NCI-H1092 (cell line): ENCODE results near the gene FARP1.

Experiments used
- DNase-seq: peaks from one replicate; lab custom pipeline; 2025; lab: John Stamatoyannopoulos, UW

FARP1 gene

GRCh38 chr13:98133946-98134345, 8.9 kb upstream of the FARP1 start:
- no peak for DNase-seq

GRCh38 chr13:98134901-98135300, 8.0 kb upstream of the FARP1 start:
- DNase-seq = no peak

- DNase-seq = no peak
Observed at GRCh38 chr13:98141091-98141490, 1.8 kb upstream of the FARP1 start.

GRCh38 chr13:98141509-98142379, 1.1 kb upstream of the FARP1 start:
- DNase-seq = no peak

GRCh38 chr13:98143157-98143553, 261 bp downstream of the FARP1 start:
- no peak for DNase-seq

- DNase-seq = no peak
Observed at GRCh38 chr13:98143601-98144026, 720 bp downstream of the FARP1 start.

GRCh38 chr13:98144027-98144741, 1.3 kb downstream of the FARP1 start:
- no peak for DNase-seq

GRCh38 chr13:98144801-98145350, 2.0 kb downstream of the FARP1 start:
- no peak for DNase-seq

GRCh38 chr13:98147521-98147920, 4.6 kb downstream of the FARP1 start:
- no peak for DNase-seq

- no peak for DNase-seq
Observed at GRCh38 chr13:98150832-98151479, 8.1 kb downstream of the FARP1 start.

- DNase-seq = no peak
Observed at GRCh38 chr13:98155475-98156109, 12.7 kb downstream of the FARP1 start.

GRCh38 chr13:98156259-98156658, 13.4 kb downstream of the FARP1 start:
- DNase-seq = no peak

- no peak for DNase-seq
Observed at GRCh38 chr13:98157188-98157587, 14.3 kb downstream of the FARP1 start.

GRCh38 chr13:98157609-98158008, 14.7 kb downstream of the FARP1 start:
- no peak for DNase-seq

GRCh38 chr13:98158172-98158899, 15.4 kb downstream of the FARP1 start:
- DNase-seq = no peak

- DNase-seq = no peak
Observed at GRCh38 chr13:98162935-98163334, 20.0 kb downstream of the FARP1 start.

GRCh38 chr13:98169331-98169730, 26.4 kb downstream of the FARP1 start:
- no peak for DNase-seq

GRCh38 chr13:98171900-98172589, 29.2 kb downstream of the FARP1 start:
- no peak for DNase-seq

- DNase-seq = no peak
Observed at GRCh38 chr13:98172590-98173422, 29.9 kb downstream of the FARP1 start.
